Left ventricle myocardium superior (tissue), 1 donor: ENCODE measurements around the gene KSR2. TPM values are rescaled to one million over a fixed set of nuclear protein-coding genes. Genes with fewer than 3 reads are reported as not detected.

Experiments used
- ATAC-seq: fragments of 200-7000 bp; cut with Tn5 transposase; one replicate; pipeline ENCODE4 v1.9.1; 2020; ENCODE audit warnings: mild to moderate bottlenecking, moderate library complexity
- DNase-seq: peaks from one replicate; pipeline ENCODE4 v3.0.0-alpha.2; 2020
- intact Hi-C: fragments of 100-400 bp; cut with micrococcal nuclease; formaldehyde crosslinking; loops from one replicate; pipeline ENCODE4 v1.11.0; 2022
- total RNA-seq: library from RNA; stranded (reverse); fragmentation: NEBNext Ultra II Directional; extraction: Animal tissue kit (Norgen Biotek cat#: 25700); gene quantifications from one replicate; pipeline ENCODE4 v1.2.1, GENCODE V29; 2021
- donor health status: DM: no; HTN: yes; CAD: no; lungs with severe emphysema.

The KSR2 gene
- total RNA-seq, 1 donor from 2014 or later = not detected

DNA sequence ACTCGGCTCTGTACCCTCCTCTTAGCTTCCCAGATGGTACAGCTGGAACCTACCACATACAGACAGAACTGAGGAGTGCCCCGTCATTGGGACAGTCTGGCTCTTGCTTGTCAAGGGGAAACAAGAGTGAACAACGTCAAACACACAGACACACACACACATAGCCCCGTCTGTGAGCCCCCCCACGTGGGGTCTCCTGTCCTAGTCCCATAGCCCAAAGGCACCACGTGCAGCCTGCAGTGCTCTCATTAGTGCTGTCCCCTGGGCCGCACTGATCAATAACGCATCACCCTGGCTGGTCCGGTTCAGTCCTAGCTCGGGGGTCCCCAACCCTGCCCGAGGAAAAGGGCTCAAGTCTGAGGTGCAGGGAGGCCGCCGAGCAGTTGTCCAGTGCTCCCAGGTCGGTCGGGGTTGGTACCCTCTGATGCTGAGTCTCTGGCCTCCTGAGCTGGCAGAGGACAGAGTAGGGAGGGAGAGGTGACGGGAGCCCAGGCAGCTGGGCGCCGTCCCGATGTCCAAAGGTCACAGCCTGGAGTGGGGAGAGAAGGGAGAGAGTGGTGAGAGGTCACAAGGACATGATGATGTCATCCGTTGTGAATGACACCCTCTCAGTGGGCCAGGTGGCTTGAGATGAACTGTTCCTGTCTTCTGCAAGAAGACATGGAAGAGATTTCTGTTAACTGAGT is 502.0 kb downstream of the KSR2 start:
- intact Hi-C loops = no loop called here
- ATAC-seq (no peak), DNase-seq (no peak)

GRCh38 chr12:117461732-117462131 is 507.1 kb downstream of the KSR2 start:
- intact Hi-C loops = no loop called here
- ATAC-seq (no peak), DNase-seq (no peak)

DNA sequence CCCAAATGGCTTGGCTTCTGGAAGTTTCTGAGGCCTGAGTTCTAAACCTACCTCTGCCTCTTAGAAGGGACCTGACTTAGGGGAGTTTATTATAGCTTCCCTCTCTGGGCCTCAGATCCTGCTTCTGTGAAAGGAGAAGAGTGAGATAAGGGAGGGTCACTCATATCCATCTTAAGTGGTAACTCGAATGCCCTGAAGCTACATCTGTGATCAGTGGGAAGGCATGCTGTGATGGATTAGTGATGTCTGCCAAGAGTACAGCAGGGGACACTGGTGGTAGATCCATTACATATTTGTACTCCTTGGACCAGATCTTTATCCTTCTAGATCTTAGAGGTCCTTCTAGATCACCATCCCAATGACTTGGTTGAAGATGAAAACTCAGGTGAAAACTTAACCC is 509.6 kb downstream of the KSR2 start:
- no peak for ATAC-seq
- no peak for DNase-seq
- intact Hi-C loops = no loop called here

GRCh38 chr12:117457189-117457588 is 511.6 kb downstream of the KSR2 start:
- intact Hi-C loops = no loop called here
- DNase-seq (no peak), ATAC-seq (no peak)

- DNase-seq = no peak
- intact Hi-C loops = no loop called here
These were observed 512.7 kb downstream of the KSR2 start for GRCh38 chr12:117456076-117456475.

DNA sequence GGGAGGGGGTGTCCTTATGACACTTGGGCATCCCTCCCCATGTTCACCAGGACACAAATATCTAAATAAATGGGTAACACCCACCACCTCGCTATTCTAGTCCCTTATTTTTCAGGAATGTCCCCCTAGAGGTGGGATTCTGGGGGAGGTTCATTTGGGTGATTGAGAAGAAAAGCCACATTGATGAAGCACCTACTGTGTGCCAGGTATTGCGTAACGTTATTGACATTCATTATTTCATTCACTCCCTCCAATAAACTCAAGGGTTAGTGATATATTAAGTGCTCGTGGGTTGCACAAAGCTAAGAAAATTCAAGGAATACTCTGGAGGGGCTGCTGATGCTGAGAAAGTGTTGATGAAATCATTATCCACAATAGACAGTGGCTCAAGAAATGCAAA is 514.8 kb downstream of the KSR2 start:
- DNase-seq (no peak), ATAC-seq (no peak)
- intact Hi-C loops = no loop called here

More at GRCh38 chr12:117456076-117456475, 512.7 kb downstream of the KSR2 start:
- ATAC-seq = no peak

DNA sequence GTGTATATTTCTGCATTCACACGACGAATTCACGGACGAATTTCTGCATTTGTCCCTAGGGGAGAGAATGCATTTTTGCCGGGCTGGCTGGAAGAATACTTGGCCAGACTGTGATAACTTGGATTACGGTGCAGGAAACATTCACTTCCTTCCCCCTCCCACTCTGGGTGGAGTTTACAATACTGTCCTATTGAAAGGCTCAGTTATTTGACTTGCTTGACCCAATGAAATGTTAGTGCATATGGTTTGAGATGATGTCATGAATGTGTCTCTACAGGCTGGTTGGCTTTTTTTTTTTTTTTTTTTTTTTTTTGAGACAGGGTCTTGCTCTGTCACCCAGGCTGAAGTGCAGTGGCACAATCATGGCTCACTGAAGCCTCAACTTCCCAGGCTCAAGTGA is 516.7 kb downstream of the KSR2 start:
- intact Hi-C loops = no loop called here
- DNase-seq (no peak), ATAC-seq (no peak)

- DNase-seq = no peak
- intact Hi-C loops = no loop called here
- ATAC-seq = no peak
These were observed 518.6 kb downstream of the KSR2 start for GRCh38 chr12:117450209-117450608.

- DNase-seq (no peak), ATAC-seq (no peak)
- intact Hi-C loops = no loop called here
These were observed 521.0 kb downstream of the KSR2 start for GRCh38 chr12:117447665-117448366.

DNA sequence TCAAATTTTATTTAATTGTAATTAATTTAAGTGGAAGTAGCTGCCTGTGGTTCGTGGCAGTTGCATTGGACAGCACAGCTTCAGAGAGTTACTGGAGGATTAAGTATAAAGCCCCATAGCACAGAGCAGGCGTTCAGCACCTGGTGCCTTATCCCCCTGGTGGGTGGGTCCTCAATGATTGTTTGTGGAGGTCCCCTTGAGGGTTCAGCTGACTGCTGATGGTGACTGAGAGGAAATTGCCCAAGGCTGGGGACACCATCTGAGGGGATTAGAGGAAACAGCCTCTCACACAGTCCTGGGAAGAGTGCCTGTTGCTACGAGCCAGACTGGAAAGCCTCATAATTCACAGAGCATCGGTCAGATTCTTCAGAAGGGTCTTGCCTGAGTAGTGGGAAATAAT is 524.0 kb downstream of the KSR2 start:
- DNase-seq (no peak), ATAC-seq (no peak)
- intact Hi-C loops = no loop called here

- DNase-seq (peak; percentile 74), ATAC-seq (peak; percentile 88)
- intact Hi-C loops = no loop called here
These were observed 527.0 kb downstream of the KSR2 start for GRCh38 chr12:117441751-117442150.

- ATAC-seq (no peak), DNase-seq (no peak)
- intact Hi-C loops = no loop called here
These were observed 528.4 kb downstream of the KSR2 start for GRCh38 chr12:117440384-117440783.

GRCh38 chr12:117439531-117440001 is 529.2 kb downstream of the KSR2 start:
- ATAC-seq (peak; percentile 78), DNase-seq (peak; percentile 51)
- intact Hi-C loops = no loop called here

GRCh38 chr12:117438809-117439208 is 530.0 kb downstream of the KSR2 start:
- DNase-seq = no peak
- intact Hi-C loops = no loop called here
- ATAC-seq = no peak

DNA sequence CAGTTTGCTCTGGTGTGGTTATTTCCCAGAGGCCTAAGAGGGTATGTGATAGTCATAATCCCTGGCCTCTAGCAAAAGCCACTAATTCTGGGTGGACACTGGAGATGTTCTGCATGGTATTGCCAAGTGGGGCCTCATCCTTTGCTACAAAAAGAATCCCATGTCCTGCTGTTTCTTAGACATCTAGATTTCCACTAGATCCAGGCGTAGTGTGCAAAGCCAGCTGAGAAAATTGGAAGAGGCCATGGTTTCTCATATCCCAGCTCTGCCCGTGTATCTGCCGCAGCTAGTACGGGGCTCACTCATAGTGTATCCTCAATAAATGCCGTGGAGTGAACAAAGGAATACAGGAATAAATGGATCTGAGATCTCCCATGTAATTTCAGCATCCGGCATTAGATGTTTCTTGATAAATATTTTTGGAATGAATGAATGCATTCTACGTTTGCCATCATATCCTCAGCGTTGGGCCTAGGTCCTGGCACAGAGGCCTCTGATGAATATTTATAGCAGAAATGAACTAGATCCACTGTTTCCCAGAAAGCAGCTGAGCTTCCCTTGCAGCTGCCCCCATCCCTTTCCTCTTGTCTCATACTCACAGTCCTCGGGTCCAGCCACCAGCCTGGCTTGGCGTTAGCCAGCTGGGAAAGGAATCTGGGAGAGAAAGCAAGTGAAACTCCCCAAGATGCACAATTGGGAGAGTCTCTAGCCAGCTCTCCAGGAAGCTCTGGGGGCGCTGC is 531.1 kb downstream of the KSR2 start:
- DNase-seq (no peak), ATAC-seq (no peak)
- intact Hi-C loops = no loop called here

GRCh38 chr12:117433878-117434277 is 534.9 kb downstream of the KSR2 start:
- no peak for ATAC-seq
- DNase-seq = no peak
- intact Hi-C loops = no loop called here

DNA sequence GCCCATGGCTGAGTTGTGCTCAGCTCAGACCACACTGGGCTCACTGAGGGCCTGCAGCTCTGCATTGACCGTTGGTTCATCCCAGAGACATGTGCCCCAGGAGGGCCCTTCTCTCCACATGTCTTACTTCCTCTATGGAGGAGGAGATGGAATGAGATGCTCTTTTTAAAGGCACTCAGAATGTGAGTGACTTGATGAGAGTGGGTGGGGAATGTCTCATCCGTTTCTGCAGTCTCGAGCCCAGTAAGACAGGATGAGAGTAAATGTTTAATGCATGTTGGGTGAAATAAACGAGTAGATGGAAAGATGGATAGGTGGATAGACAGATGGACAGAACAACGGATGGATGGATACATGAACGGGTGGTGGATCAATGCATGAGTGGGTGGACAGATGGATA is 538.5 kb downstream of the KSR2 start:
- DNase-seq = no peak
- ATAC-seq = no peak
- intact Hi-C loops = no loop called here

DNA sequence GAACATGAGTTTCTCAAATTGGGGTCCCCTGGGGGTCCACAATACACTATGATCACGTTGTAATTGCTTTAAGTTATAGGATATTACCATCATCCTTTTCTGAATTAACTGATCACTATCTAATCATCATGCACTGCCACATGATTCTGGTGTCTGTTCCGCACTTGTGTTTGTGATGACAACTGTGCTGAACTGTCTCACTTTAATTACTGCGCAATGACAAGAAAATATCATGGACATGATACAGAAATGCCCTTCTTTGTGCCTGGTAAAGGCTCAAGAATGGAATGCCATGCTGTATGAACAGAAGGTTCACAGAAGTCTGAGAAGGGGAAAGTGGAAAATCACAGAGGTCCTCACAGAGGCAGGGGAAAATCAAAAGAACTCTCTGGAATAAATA is 541.6 kb downstream of the KSR2 start:
- DNase-seq (no peak), ATAC-seq (no peak)
- intact Hi-C loops = no loop called here

GRCh38 chr12:117421987-117422386 is 546.8 kb downstream of the KSR2 start:
- DNase-seq (no peak), ATAC-seq (no peak)
- intact Hi-C loops = no loop called here

DNA sequence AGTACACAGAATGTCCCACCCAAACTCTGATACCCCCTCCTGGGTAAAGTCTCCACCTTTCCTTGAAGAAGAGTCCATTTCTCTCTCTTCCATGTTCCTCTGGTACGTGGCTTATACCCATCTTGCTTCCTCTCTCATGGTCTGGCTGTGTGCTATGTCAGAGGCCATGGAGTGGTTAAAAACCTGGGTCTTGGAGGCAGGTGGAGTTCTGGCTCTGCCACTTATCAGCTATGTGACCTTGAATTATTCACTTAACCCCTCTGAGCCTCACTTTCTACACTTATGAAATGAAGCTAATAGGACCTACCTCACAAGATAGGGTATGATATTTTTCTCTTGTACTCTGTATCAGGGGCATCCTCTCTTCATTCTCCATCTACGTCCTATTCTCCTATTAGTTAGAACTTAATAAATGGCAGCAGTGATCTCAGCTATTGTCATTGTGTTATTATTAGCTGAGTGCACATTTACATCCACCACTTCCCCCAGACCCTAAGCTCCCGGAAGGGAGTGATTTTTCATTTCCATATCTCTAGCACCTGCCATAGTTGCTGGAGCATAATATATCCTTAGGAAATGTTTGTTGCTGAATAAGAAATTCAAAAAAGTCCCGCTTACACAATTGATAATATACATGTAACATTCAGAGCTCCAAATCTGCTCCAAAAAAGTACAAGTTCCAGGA is 547.6 kb downstream of the KSR2 start:
- intact Hi-C loops = no loop called here
- DNase-seq = no peak

More for the DNA sequence above, 547.6 kb downstream of the KSR2 start:
- ATAC-seq = no peak
